HepG2 (cell line): ENCODE data around the gene PRKCB. TPM values are rescaled to one million over a fixed set of nuclear protein-coding genes. Genes with fewer than 3 reads are reported as not detected.

Experiments used
- ATAC-seq: fragments of 200-7000 bp; cut with Tn5 transposase; 3 replicates; pipeline ENCODE4 v1.9.1; 2020; ENCODE audit warnings: mild to moderate bottlenecking, moderate library complexity
- BruUV-seq: library from RNA; stranded (reverse); fragments of 400-500 nt; replicated peaks from 2 replicates; lab custom pipeline; 2021; lab: Mats Ljungman, UMichigan
- CTCF ChIA-PET: fragments of 300-600 bp; formaldehyde crosslinking; extraction: SDS; loops from one replicate; lab custom pipeline; 2021; ENCODE audit warnings: low total read pairs, inconsistent platforms, low intra/inter-chr PET ratio; lab: Yijun Ruan, JAX
- POLR2A ChIA-PET: fragments of 350-600 bp; sonication (Branson Sonifier 250); formaldehyde crosslinking; loops from one replicate; lab custom pipeline; 2020; ENCODE audit warnings: antibody characterized with exemption, inconsistent platforms; lab: Yijun Ruan, JAX
- DNase-seq: peaks from one replicate; pipeline ENCODE4 v3.0.0-alpha.2; 2015; ENCODE audit warnings: low spot score
- FAIRE-seq: peaks from 3 replicates; lab custom pipeline; 2011; peaks lifted over from hg19 to GRCh38; lab: Jason Lieb, UNC
- H2AFZ ChIP-seq: one replicate; pipeline ENCODE4 v1.6.1; 2011; ENCODE audit warnings: low read length, inconsistent platforms
- H3K27ac ChIP-seq: fragments of 300-600 bp; 3 replicates; pipeline ENCODE4 v1.8.0; 2011; ENCODE audit warnings: mixed run types, mild to moderate bottlenecking, mixed read lengths, low read length, inconsistent platforms; ENCODE audit not compliant: insufficient read depth; ENCODE audit errors: extremely low read length
- H3K27me3 ChIP-seq, 2 experiments: fragments of 200-600 bp in 1 of 2; 2 replicates in 1 of 2; 3 replicates in 1 of 2; pipeline versions ENCODE4 v1.6.0 to v1.8.0; 2011; ENCODE audit warnings: low read length in 2 of 2, mild to moderate bottlenecking in 2 of 2, moderate library complexity in 2 of 2, inconsistent platforms in 1 of 2; ENCODE audit not compliant: insufficient read depth in 2 of 2, control insufficient read depth in 1 of 2
- H3K36me3 ChIP-seq, 2 experiments: fragments of 200-600 bp in 1 of 2; replicated peaks in 1 of 2; 2 replicates in 1 of 2; 3 replicates in 1 of 2; pipeline versions ENCODE4 v1.5.1 to v1.8.0; 2011; ENCODE audit warnings: low read length in 2 of 2, inconsistent platforms in 1 of 2; ENCODE audit not compliant: insufficient read depth in 2 of 2, control insufficient read depth in 1 of 2
- H3K4me1 ChIP-seq: 2 replicates; pipeline ENCODE4 v1.5.1; 2012; ENCODE audit warnings: low read length, inconsistent platforms; ENCODE audit not compliant: insufficient read depth
- H3K4me2 ChIP-seq: 2 replicates; pipeline ENCODE4 v1.6.0; 2011; ENCODE audit warnings: low read depth, low read length, inconsistent platforms
- H3K4me3 ChIP-seq, 3 experiments: fragments of 200-600 bp in 1 of 3; sonication (generic), shearing (Covaris generic) in 1 of 3; replicated peaks in 1 of 3; 2 replicates each; pipeline ENCODE4 v1.5.1; 2011 to 2016; ENCODE audit warnings: low read length in 3 of 3, inconsistent platforms in 2 of 3, low read depth in 2 of 3, mild to moderate bottlenecking in 2 of 3, control low read depth in 1 of 3, mixed read lengths in 1 of 3; ENCODE audit not compliant: insufficient read depth in 1 of 3
- H3K79me2 ChIP-seq: one replicate; pipeline ENCODE4 v1.6.1; 2011; ENCODE audit warnings: low read length, inconsistent platforms; ENCODE audit not compliant: insufficient read depth
- H3K9ac ChIP-seq: 2 replicates; pipeline ENCODE4 v1.6.0; 2011; ENCODE audit warnings: mild to moderate bottlenecking, low read depth, low read length, inconsistent platforms; ENCODE audit not compliant: insufficient read depth
- H3K9me3 ChIP-seq: 2 replicates; pipeline ENCODE4 v1.5.1; 2012; ENCODE audit warnings: mild to moderate bottlenecking, low read length
- H4K20me1 ChIP-seq: 2 replicates; pipeline ENCODE4 v1.6.0; 2011; ENCODE audit warnings: inconsistent platforms, mild to moderate bottlenecking, low read length, moderate library complexity; ENCODE audit not compliant: insufficient read depth
- ARNT ChIP-seq: fragments of 450-650 bp; IDR thresholded peaks from 2 replicates; pipeline ENCODE4 v1.6.1; 2017
- BHLHE40 ChIP-seq: IDR thresholded peaks from 2 replicates; pipeline ENCODE4 v1.6.1; 2011; ENCODE audit warnings: low read length, improper control_type of control experiment
- CBX1 ChIP-seq: IDR thresholded peaks from one replicate; pipeline ENCODE4 v1.6.1; 2016; ENCODE audit warnings: antibody characterized with exemption, low read depth
- ELF3 ChIP-seq: IDR thresholded peaks from 2 replicates; pipeline ENCODE4 v1.6.1; 2016; ENCODE audit warnings: missing genetic modification reagents, missing compliant biosample characterization
- ZBTB38 ChIP-seq: sonication (generic); formaldehyde crosslinking; IDR thresholded peaks from 2 replicates; pipeline ENCODE4 v1.5.1; 2020; ENCODE audit warnings: mild to moderate bottlenecking, missing genetic modification reagents
- ZNF644 ChIP-seq: IDR thresholded peaks from 2 replicates; pipeline ENCODE4 v1.6.1; 2016; ENCODE audit warnings: low read depth
- ZNF878 ChIP-seq: sonication (generic); formaldehyde crosslinking; IDR thresholded peaks from 2 replicates; pipeline ENCODE4 v1.8.1; 2023; ENCODE audit warnings: mild to moderate bottlenecking, missing genetic modification reagents, moderate library complexity
- WGBS: methylation state at CpG from one replicate; pipeline ENCODE4 v1.1.6; 2017; ENCODE audit warnings: low lambda C conversion rate; 5-methylcytosine and 5-hydroxymethylcytosine counted together
- in situ Hi-C: cut with HindIII; loops from 2 replicates; pipeline ENCODE4 v1.10.0; 2017; ENCODE audit warnings: low pct_unique_long_range_greater_than_20kb; ENCODE audit not compliant: extremely low pct_ligation_motif_present
- intact Hi-C: fragments of 100-400 bp; cut with micrococcal nuclease; formaldehyde crosslinking; loops from one replicate; pipeline ENCODE4 v1.10.0; 2022; ENCODE audit not compliant: unreplicated experiment
- polyA plus RNA-seq, 8 experiments: library from polyadenylated mRNA; depleted of rRNA in 3 of 8; stranded (reverse) in 7 of 8; unstranded in 1 of 8; fragments of >200 nt; fragmentation: Illumina TruSeq in 4 of 8; extraction: Trizol in 4 of 8; gene quantifications; 2 replicates each; pipeline versions ENCODE4 v1.2.1 to v1.2.3, GENCODE V29; 2011 to 2016; ENCODE audit warnings: low read depth in 4 of 8, missing spikeins in 1 of 8, mixed read lengths in 1 of 8; ENCODE audit not compliant: insufficient read depth in 1 of 8
- total RNA-seq, 5 experiments: library from RNA; depleted of rRNA; stranded (reverse); fragments of >200 nt; fragmentation: Illumina TruSeq; extraction: Trizol; gene quantifications; 2 replicates each; pipeline ENCODE4 v1.2.3, GENCODE V29; 2016; ENCODE audit warnings: low read depth in 1 of 5

The PRKCB gene
- total and polyA plus RNA-seq, 2 of the 13 experiments (the other 11 are each of a cell fraction or from before 2014, with no cell fraction given): 0.01 TPM; not detected in 1

GRCh38 chr16:23976091-23976490 lies 140.3 kb downstream of the PRKCB start:
- no peak for TF ChIP-seq CBX1
- TF ChIP-seq, all 625 proteins: peak for 0
- POLR2A ChIA-PET: no interaction called here

GRCh38 chr16:23976524-23976923 lies 140.7 kb downstream of the PRKCB start:
- 0% methylated on average over 1 of the region's 3 CpGs for WGBS
- no peaks in the 10 kb centered on the region for H3K9me3 ChIP-seq
- in situ Hi-C loops: no loop called here
- intact Hi-C loops: no loop called here
- DNase-seq (no peak), ATAC-seq (no peak), FAIRE-seq (no peak)
- no peaks in the 10 kb centered on the region for H3K36me3 ChIP-seq
- ChIA-PET POLR2A (no interaction called here), CTCF (no interaction called here)
- no peaks in the 10 kb centered on the region for H4K20me1 ChIP-seq
- TF ChIP-seq ELF3 (CRISPR knock-in tag) (no peak), BHLHE40 (no peak), ARNT (no peak), ZBTB38 (CRISPR knock-in tag) (no peak), ZNF644 (CRISPR knock-in tag) (no peak), ZNF878 (CRISPR knock-in tag) (no peak)
- BruUV-seq: no TSS peak
- H3K27me3 ChIP-seq: peaks cover 0 to 20% of the 10 kb centered on the region in 2 experiments; a peak in 2 of 5 replicates
- no peak overlapping the region for H2AFZ ChIP-seq
- H3K79me2 ChIP-seq: no peaks in the 10 kb centered on the region
- H3K4me1 ChIP-seq: no peaks in the 10 kb centered on the region
- H3K9ac ChIP-seq: no peak overlapping the region
- H3K4me2 ChIP-seq: no peak overlapping the region
- no peak overlapping the region for H3K27ac ChIP-seq
- H3K4me3 ChIP-seq: no peak overlapping the region

More at GRCh38 chr16:23976091-23976490, 140.3 kb downstream of the PRKCB start:
- Histone ChIP-seq H3K4me2 (no peak overlapping the region), H4K20me1 (no peaks in the 10 kb centered on the region), H3K36me3 (no peaks in the 10 kb centered on the region), H3K4me3 (no peak overlapping the region), H2AFZ (no peak overlapping the region), H3K4me1 (no peaks in the 10 kb centered on the region), H3K9me3 (no peaks in the 10 kb centered on the region), H3K27ac (no peak overlapping the region), H3K27me3 (peaks cover 0 to 20% of the 10 kb centered on the region in 2 experiments; a peak in 2 of 5 replicates), H3K9ac (no peak overlapping the region), H3K79me2 (no peaks in the 10 kb centered on the region)
- 5% methylated on average over 4 of the region's 5 CpGs for WGBS
- no peak for FAIRE-seq
- CTCF ChIA-PET: no interaction called here
- no TSS peak for BruUV-seq
- intact Hi-C loops: no loop called here
- no peak for DNase-seq
- in situ Hi-C loops: no loop called here
- no peak for ATAC-seq
